Heart left ventricle (tissue), 16 donors: ENCODE results near the gene KCNQ1. TPM values are rescaled to one million over a fixed set of nuclear protein-coding genes. Genes with fewer than 3 reads are reported as not detected.
A peak's percentile ranks its signal among the peaks of the same experiment; 100 is the strongest.

ENCODE experiments used
- ATAC-seq, 4 donors: fragments of 200-7000 bp; cut with Tn5 transposase; one replicate each; pipeline ENCODE4 v1.9.1; 2020 to 2022; ENCODE audit warnings: moderate library complexity in 4 of 4, mild to moderate bottlenecking in 3 of 4, moderate number of reproducible peaks in 1 of 4
- DNase-seq, 5 donors: peaks; one replicate each; pipeline ENCODE4 v3.0.0-alpha.2; 2020
- H3K27ac ChIP-seq, 12 donors: fragments of 200-600 bp; sonication (generic) in 4 of 12; one replicate each; pipeline versions ENCODE4 v1.5.0 to v1.8.0; 2016 to 2022; ENCODE audit warnings: mild to moderate bottlenecking in 2 of 12
- H3K27me3 ChIP-seq, 9 donors: fragments of 200-600 bp; sonication (generic) in 2 of 9; one replicate each; pipeline versions ENCODE4 v1.5.1 to v1.8.0; 2016 to 2022; ENCODE audit warnings: mild to moderate bottlenecking in 3 of 9
- H3K36me3 ChIP-seq, 9 donors: fragments of 200-600 bp; sonication (generic) in 2 of 9; one replicate each; pipeline versions ENCODE4 v1.5.0 to v1.8.0; 2018 to 2022; ENCODE audit warnings: mild to moderate bottlenecking in 2 of 9
- H3K4me1 ChIP-seq, 12 donors: fragments of 200-600 bp; sonication (generic) in 4 of 12; one replicate each; pipeline versions ENCODE4 v1.5.0 to v1.8.0; 2016 to 2022; ENCODE audit warnings: mild to moderate bottlenecking in 3 of 12
- H3K4me3 ChIP-seq, 12 donors: fragments of 200-600 bp; sonication (generic) in 4 of 12; one replicate each; pipeline versions ENCODE4 v1.5.0 to v1.8.0; 2017 to 2022; ENCODE audit warnings: mild to moderate bottlenecking in 9 of 12, moderate library complexity in 4 of 12
- H3K9me3 ChIP-seq, 12 donors: fragments of 200-600 bp; sonication (generic) in 4 of 12; one replicate each; pipeline versions ENCODE4 v1.5.0 to v1.8.0; 2016 to 2022; ENCODE audit warnings: mild to moderate bottlenecking in 1 of 12
- POLR2A ChIP-seq, 2 donors: fragments of 450-650 bp; IDR thresholded peaks; one replicate each; pipeline ENCODE4 v1.6.1; 2017; ENCODE audit warnings: antibody characterized with exemption in 2 of 2, mild to moderate bottlenecking in 2 of 2, moderate library complexity in 2 of 2
- WGBS, 4 donors: extraction: QIAGEN DNeasy Blood & Tissue Kit in 2 of 4; methylation state at CpG; one replicate each; pipeline versions ENCODE4 v1.1.5 to v1.1.7; 2013 to 2018; 5-methylcytosine and 5-hydroxymethylcytosine counted together
- intact Hi-C, 10 donors: fragments of 100-400 bp; cut with DNase I; formaldehyde crosslinking; loops; one replicate each; pipeline versions ENCODE4 v1.11.1 to v1.14.2; 2022
- polyA plus RNA-seq, 2 donors: library from polyadenylated mRNA; stranded (reverse); fragments of 200-250 nt; gene quantifications; one replicate each; pipeline ENCODE4 v1.2.3, GENCODE V29; 2013
- total RNA-seq, 9 donors: library from RNA; depleted of rRNA in 2 of 9; stranded (reverse); fragments of >200 nt in 2 of 9; fragmentation: NEBNext Ultra II Directional in 3 of 9; extraction: Animal tissue kit (Norgen Biotek cat#: 25700) in 3 of 9; gene quantifications; one replicate each; pipeline versions ENCODE4 v1.1.0 to v1.2.4, GENCODE V29; 2016 to 2023
- TF ChIP-seq, protein P1 (sequence below), 12 donors: fragments of 200-600 bp; sonication (generic) in 4 of 12; IDR thresholded peaks; one replicate each; pipeline versions ENCODE4 v1.5.0 to v1.8.0; 2018 to 2022; ENCODE audit warnings: antibody characterized with exemption in 12 of 12, mild to moderate bottlenecking in 5 of 12
- donor health status: ischemic (EF 13 %, LVEDD 7.1; RV severe dilation, severe dysfunction).
- donor health status: healthy with polysubstance abuse.
- donor health status: DM: no; HTN: yes; CAD: no.
- donor health status: DM: no; HTN: no; CAD: no.
- donor health status: ischemic (EF 25% LVEDD 6.9; RV normal size, moderate dysfunction).
- donor health status: ischemic (EF 25% LVEDD 5.7; RV mildly dilated, moderate dysfunction).
- donor health status: healthy.
- donor health status: DM: yes; HTN: yes; CAD: no.
- donor health status: ischemic (EF 35%, LVEDD 5.7; RV mildly dilated, moderate dysfunction).
- donor health status: nonischemic (EF 11% LVEDD 7.7; RV severe dilation, severe dysfunction).
- donor health status: DM: yes; HTN: yes; CAD: no.
- donor health status: PGD.
- donor health status: ischemic (EF 29% LVEDD 5.4; RV normal size, mild dysfunction).
- donor health status: nonischemic (EF 23%, LVEDD 6.1; RV moderate dilation, normal function).

Gene KCNQ1
- total and polyA plus RNA-seq, 11 donors, result 18.6 to 42.4 (median 31.4) TPM

DNA sequence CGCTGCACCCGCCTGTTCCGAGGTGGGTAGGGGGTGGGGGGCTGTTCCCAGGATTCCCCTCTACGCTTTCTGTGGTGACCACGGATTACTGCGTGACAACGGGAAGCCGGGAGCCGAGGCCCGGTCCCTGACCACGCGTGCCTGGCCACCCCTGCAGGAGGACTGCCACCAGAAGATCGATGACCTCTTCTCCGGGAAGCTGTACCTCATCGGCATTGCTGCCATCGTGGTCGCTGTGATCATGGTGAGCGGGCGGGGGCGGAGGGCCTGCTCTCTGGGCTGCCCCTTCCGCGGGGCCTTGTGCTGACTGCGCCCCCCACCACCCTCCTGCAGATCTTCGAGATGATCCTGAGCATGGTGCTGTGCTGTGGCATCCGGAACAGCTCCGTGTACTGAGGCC, 48.3 kb upstream of the KCNQ1 start:
- Histone ChIP-seq H3K36me3 (peaks cover 3 to 74% (median 66%) of the 10 kb centered on the region in 9 donors), H3K4me3 (no peak overlapping the region), H3K4me1 (peaks cover 0 to 38% (median 20%) of the 10 kb centered on the region in 12 donors), H3K27me3 (no peaks in the 10 kb centered on the region), H3K9me3 (no peaks in the 10 kb centered on the region), H3K27ac (peak overlapping the region in 1 of 12 donors; percentile 24)
- TF ChIP-seq POLR2A (IDR thresholded peaks at IDR 0.05), result no peak
- TF ChIP-seq, protein P1, sequence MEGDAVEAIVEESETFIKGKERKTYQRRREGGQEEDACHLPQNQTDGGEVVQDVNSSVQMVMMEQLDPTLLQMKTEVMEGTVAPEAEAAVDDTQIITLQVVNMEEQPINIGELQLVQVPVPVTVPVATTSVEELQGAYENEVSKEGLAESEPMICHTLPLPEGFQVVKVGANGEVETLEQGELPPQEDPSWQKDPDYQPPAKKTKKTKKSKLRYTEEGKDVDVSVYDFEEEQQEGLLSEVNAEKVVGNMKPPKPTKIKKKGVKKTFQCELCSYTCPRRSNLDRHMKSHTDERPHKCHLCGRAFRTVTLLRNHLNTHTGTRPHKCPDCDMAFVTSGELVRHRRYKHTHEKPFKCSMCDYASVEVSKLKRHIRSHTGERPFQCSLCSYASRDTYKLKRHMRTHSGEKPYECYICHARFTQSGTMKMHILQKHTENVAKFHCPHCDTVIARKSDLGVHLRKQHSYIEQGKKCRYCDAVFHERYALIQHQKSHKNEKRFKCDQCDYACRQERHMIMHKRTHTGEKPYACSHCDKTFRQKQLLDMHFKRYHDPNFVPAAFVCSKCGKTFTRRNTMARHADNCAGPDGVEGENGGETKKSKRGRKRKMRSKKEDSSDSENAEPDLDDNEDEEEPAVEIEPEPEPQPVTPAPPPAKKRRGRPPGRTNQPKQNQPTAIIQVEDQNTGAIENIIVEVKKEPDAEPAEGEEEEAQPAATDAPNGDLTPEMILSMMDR (IDR thresholded peaks at IDR 0.05), result no peak
- ATAC-seq (no peak), DNase-seq (no peak)
- 88 to 93% (median 89%) methylated on average over 19 to 26 of the region's 26 CpGs for WGBS, 4 donors
- intact Hi-C loops, result no loop called here

DNA sequence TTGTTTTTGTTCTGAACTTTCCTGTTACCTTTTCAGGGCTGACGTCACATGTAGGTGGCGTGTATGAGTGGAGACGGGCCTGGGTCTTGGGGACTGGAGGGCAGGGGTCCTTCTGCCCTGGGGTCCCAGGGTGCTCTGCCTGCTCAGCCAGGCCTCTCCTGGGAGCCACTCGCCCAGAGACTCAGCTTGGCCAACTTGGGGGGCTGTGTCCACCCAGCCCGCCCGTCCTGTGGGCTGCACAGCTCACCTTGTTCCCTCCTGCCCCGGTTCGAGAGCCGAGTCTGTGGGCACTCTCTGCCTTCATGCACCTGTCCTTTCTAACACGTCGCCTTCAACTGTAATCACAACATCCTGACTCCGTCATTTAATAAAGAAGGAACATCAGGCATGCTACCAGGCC, 47.8 kb upstream of the KCNQ1 start:
- H3K27ac ChIP-seq, result peak overlapping the region in 1 of 12 donors; percentile 24
- WGBS, 4 donors, result 85 to 92% (median 89%) methylated on average over 12 of the region's 12 CpGs
- peaks cover 0 to 43% (median 23%) of the 10 kb centered on the region in 12 donors for H3K4me1 ChIP-seq

DNA sequence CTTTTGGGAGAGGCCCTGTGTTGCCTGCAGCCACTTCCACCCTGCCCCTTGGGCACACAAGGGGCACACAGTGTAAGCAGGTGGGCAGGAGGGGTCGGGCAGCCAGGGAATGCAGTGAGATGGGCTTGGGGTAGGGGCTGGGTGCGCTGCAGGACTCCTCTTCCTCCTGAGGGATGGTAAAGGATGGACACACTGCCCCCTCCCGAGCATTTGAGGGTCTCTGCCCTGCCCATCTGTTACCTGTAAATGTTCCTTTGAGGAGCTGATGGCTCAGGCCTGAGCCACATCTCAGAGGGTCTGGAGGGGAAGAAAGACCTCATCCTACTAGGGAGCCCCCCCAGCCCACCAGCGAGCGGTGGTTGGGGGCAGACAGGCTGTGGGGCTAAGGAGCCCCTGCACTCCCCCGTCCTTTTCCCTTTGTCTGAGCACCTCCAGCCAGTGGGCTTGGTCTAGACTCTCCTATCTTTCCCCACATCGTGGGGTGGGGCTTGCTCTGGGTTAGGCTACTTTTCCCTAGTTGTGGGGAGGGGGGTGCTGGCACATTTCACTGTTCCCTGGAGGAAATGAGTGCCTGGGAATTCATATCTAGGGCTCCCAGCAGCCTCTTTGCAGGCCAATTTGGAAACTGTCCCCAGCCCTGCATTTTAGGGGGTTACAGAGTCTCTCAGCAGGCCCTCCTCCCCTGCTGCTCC, 46.0 kb upstream of the KCNQ1 start:
- ATAC-seq (no peak), DNase-seq (no peak)
- TF ChIP-seq POLR2A (IDR thresholded peaks at IDR 0.05), result no peak
- TF ChIP-seq, protein P1 (IDR thresholded peaks at IDR 0.05), result no peak
- Histone ChIP-seq H3K27me3 (no peaks in the 10 kb centered on the region), H3K9me3 (no peaks in the 10 kb centered on the region), H3K4me1 (peaks cover 0 to 34% (median 25%) of the 10 kb centered on the region in 12 donors), H3K4me3 (peak overlapping the region in 4 of 12 donors; percentile 69 to 99 (median 78)), H3K36me3 (peaks cover 3 to 70% (median 64%) of the 10 kb centered on the region in 9 donors), H3K27ac (peak overlapping the region; percentile 76 to 100 (median 98))
- intact Hi-C loops, result loop anchor here in 1 of 10 donors (2.0 kb wide), 1 partner anchor 18 kb away; no protein-coding TSS in a partner anchor
- WGBS, 4 donors, result 58 to 69% (median 63%) methylated on average over 7 of the region's 7 CpGs

More for the DNA sequence above, 47.8 kb upstream of the KCNQ1 start:
- H3K9me3 ChIP-seq, result no peaks in the 10 kb centered on the region
- no peak for DNase-seq
- H3K4me3 ChIP-seq, result no peak overlapping the region
- intact Hi-C loops, result no loop called here
- no peaks in the 10 kb centered on the region for H3K27me3 ChIP-seq
- ATAC-seq, result no peak
- H3K36me3 ChIP-seq, result peaks cover 3 to 70% (median 61%) of the 10 kb centered on the region in 9 donors
- TF ChIP-seq, protein P1 (IDR thresholded peaks at IDR 0.05), result no peak
- TF ChIP-seq POLR2A (IDR thresholded peaks at IDR 0.05), result no peak

DNA sequence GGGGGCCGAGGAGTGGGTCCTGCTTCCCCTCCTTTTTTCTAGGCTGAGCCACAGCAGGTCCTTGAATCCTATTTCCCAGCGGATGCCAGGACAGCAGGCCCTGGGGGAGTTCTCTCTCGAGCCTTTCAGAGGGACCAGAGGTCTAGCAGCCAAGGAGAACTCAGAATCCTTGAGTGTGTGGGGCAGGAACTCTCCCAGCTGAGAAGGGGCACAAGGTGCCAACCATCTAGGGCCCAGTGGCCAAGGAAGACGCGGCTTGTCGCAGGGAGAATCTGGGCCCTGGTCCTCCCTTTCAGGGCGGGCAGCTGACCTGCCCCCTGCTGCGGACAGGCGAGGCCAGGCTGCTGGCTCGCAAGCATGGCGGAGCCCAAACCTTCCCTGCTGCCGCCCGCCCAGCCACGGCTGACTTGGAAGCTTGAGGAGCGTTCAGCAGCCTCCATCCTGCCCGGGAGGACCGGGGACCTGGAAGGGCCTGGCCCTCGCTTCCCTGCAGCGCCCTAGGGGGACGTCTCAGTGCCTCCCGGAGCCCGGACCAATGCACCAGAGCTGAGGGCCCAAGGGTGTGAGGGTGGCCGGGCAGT, 45.2 kb upstream of the KCNQ1 start:
- no peaks in the 10 kb centered on the region for H3K9me3 ChIP-seq
- intact Hi-C loops, result loop anchor here in 9 of 10 donors (1.0 to 5.0 kb wide), 7 partner anchors 19 to 97 kb away; partner anchors contain the start of genes C11orf21 (in 1 of the 9) and TSPAN32 (in 1 of the 9)
- peak overlapping the region; percentile 76 to 100 (median 98) for H3K27ac ChIP-seq
- peaks cover 3 to 64% (median 58%) of the 10 kb centered on the region in 9 donors for H3K36me3 ChIP-seq
- TF ChIP-seq, protein P1 (IDR thresholded peaks at IDR 0.05), result no peak
- TF ChIP-seq POLR2A (IDR thresholded peaks at IDR 0.05), result no peak
- DNase-seq (peak in 1 of 5 donors; percentile 46), ATAC-seq (peak in 1 of 4 donors; percentile 2)
- WGBS, 4 donors, result 12 to 33% (median 14%) methylated on average over 6 to 23 of the region's 23 CpGs
- no peaks in the 10 kb centered on the region for H3K27me3 ChIP-seq
- peaks cover 0 to 32% (median 25%) of the 10 kb centered on the region in 12 donors for H3K4me1 ChIP-seq
- peak overlapping the region; percentile 54 to 99 (median 73) for H3K4me3 ChIP-seq
